Measurements from ENCODE around the gene EVI2A. TPM values are rescaled to one million over a fixed set of nuclear protein-coding genes. Genes with fewer than 3 reads are reported as not detected.
"Not testable (repeated sequence)": the region's sequence is repeated elsewhere in the genome, so short reads cannot be mapped to it uniquely, and the experiment has no call there.

EVI2A gene
- total RNA-seq, 2 experiments from 2014 or later = 37.8 to 38.4 TPM

DNA sequence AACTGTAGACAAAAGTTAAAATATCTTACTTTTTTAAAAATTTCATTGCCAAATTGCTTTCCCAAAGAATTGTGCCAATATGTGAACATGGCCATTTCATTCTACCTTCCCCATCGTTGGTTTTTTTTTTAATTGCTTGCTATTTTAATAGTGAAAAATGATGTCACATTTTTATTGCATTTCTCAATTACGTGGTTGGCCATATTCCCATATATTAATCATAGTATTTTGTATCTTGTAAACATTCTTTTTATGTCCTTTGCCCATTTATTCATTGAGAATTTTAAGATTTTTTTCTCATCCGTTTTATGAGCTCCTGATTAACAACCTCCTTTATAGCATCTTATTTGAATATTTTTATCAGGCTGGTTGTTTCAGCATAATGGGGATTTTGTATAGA is 31.6 kb downstream of the EVI2A start:
- CTCF ChIA-PET = interaction anchor here (0.9 kb wide), 1 partner anchor 31 kb away, joined by 3 read pairs; the partner anchor contains the start of gene EVI2A
- Histone ChIP-seq H3K4me3 (ENCODE audit: low read length) (no peak overlapping the region), H3K27ac (ENCODE audit: low read depth in 1 of 2, low read length in 2 of 2) (no peak overlapping the region), H3K36me3 (ENCODE audit: insufficient read depth, low read length) (no peaks in the 10 kb centered on the region), H3K27me3 (ENCODE audit: control insufficient read depth in 1 of 2, insufficient read depth in 2 of 2, low read length in 2 of 2) (no peaks in the 10 kb centered on the region), H3K4me1 (ENCODE audit: insufficient read depth, low read length) (no peaks in the 10 kb centered on the region), H3K9me3 (ENCODE audit: control insufficient read depth in 1 of 2, insufficient read depth in 1 of 2, low read length in 2 of 2) (no peaks in the 10 kb centered on the region)
- Mint-ChIP-seq H3K4me3 (no peak overlapping the region), H3K9me3 (no peaks in the 10 kb centered on the region), H3K27ac (no peak overlapping the region), H3K4me1 (ENCODE audit: low read depth) (peaks cover 39% of the 10 kb centered on the region), H3K36me3 (ENCODE audit: low read depth) (no peaks in the 10 kb centered on the region), H3K27me3 (no peaks in the 10 kb centered on the region)
- ATAC-seq (ENCODE audit: poor library complexity) (no peak), DNase-seq (no peak)
- intact Hi-C loops (cut with DNase I, micrococcal nuclease) = no loop called here
- TF ChIP-seq, protein P1, sequence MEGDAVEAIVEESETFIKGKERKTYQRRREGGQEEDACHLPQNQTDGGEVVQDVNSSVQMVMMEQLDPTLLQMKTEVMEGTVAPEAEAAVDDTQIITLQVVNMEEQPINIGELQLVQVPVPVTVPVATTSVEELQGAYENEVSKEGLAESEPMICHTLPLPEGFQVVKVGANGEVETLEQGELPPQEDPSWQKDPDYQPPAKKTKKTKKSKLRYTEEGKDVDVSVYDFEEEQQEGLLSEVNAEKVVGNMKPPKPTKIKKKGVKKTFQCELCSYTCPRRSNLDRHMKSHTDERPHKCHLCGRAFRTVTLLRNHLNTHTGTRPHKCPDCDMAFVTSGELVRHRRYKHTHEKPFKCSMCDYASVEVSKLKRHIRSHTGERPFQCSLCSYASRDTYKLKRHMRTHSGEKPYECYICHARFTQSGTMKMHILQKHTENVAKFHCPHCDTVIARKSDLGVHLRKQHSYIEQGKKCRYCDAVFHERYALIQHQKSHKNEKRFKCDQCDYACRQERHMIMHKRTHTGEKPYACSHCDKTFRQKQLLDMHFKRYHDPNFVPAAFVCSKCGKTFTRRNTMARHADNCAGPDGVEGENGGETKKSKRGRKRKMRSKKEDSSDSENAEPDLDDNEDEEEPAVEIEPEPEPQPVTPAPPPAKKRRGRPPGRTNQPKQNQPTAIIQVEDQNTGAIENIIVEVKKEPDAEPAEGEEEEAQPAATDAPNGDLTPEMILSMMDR (IDR thresholded peaks at IDR 0.05) = no peak
- POLR2A ChIA-PET = interaction anchor here (1.0 to 1.4 kb wide), 2 partner anchors 11 to 24 kb away, joined by 3 read pairs; partner anchors contain the start of gene EVI2B

DNA sequence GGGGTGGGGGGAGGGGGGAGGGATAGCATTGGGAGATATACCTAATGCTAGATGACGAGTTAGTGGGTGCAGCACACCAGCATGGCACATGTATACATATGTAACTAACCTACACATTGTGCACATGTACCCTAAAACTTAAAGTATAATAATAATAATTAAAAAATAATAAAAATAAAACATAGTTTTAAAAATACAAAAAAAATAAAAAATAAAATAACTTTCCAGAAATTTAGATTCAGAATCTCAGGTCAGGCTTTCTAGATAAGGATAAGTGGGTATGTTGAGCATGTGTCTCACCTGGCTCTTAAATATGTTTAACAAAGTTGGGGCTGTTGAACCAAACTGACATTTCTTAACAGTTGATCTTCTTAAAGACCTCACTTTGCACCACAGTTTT is 33.5 kb downstream of the EVI2A start:
- CTCF ChIA-PET = interaction anchor here (0.6 kb wide), 1 partner anchor 1480 kb away, joined by 3 read pairs; no protein-coding TSS in a partner anchor
- ATAC-seq (ENCODE audit: poor library complexity); H3K4me3 Mint-ChIP-seq; H3K9me3 ChIP-seq (ENCODE audit: control insufficient read depth in 1 of 2, insufficient read depth in 1 of 2, low read length in 2 of 2); H3K36me3 Mint-ChIP-seq (ENCODE audit: low read depth); H3K36me3 ChIP-seq (ENCODE audit: insufficient read depth, low read length); H3K27ac ChIP-seq (ENCODE audit: low read depth in 1 of 2, low read length in 2 of 2); POLR2A ChIA-PET; H3K4me3 ChIP-seq (ENCODE audit: low read length); H3K27me3 ChIP-seq (ENCODE audit: control insufficient read depth in 1 of 2, insufficient read depth in 2 of 2, low read length in 2 of 2); intact Hi-C loops (cut with DNase I, micrococcal nuclease); DNase-seq; H3K4me1 ChIP-seq (ENCODE audit: insufficient read depth, low read length); H3K27me3 Mint-ChIP-seq; H3K9me3 Mint-ChIP-seq; H3K27ac Mint-ChIP-seq: not testable (repeated sequence)
- H3K4me1 Mint-ChIP-seq (ENCODE audit: low read depth) = peaks cover 38% of the 10 kb centered on the region

DNA sequence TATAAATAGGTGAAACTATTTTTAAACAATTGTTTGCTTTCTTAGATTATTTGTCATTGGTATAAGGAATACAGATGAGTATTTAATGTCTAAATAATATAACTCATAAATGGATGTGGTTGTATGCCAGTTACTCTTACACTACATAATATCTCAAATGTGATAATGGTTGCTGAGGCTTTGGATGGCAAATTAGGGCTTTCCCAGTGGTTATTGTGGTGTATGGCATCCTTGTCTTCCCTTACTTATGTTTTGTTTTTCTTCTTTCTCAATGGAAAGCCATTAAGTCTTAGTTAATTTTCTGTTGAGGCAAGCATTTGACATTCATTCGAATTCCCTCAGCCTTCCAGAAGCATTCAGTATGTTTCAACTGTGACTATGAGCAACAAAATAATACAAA is 34.8 kb downstream of the EVI2A start:
- CTCF ChIA-PET = no interaction called here
- Histone ChIP-seq H3K4me3 (ENCODE audit: low read length) (no peak overlapping the region), H3K36me3 (ENCODE audit: insufficient read depth, low read length) (no peaks in the 10 kb centered on the region), H3K9me3 (ENCODE audit: control insufficient read depth in 1 of 2, insufficient read depth in 1 of 2, low read length in 2 of 2) (no peaks in the 10 kb centered on the region), H3K27me3 (ENCODE audit: control insufficient read depth in 1 of 2, insufficient read depth in 2 of 2, low read length in 2 of 2) (no peaks in the 10 kb centered on the region), H3K27ac (ENCODE audit: low read depth in 1 of 2, low read length in 2 of 2) (no peak overlapping the region), H3K4me1 (ENCODE audit: insufficient read depth, low read length) (no peaks in the 10 kb centered on the region)
- Mint-ChIP-seq H3K27ac (no peak overlapping the region), H3K4me1 (ENCODE audit: low read depth) (peaks cover 38% of the 10 kb centered on the region), H3K4me3 (no peak overlapping the region), H3K27me3 (no peaks in the 10 kb centered on the region), H3K36me3 (ENCODE audit: low read depth) (peaks cover 5% of the 10 kb centered on the region), H3K9me3 (no peaks in the 10 kb centered on the region)
- POLR2A ChIA-PET = no interaction called here
- no peak for DNase-seq
- no peak for ATAC-seq (ENCODE audit: poor library complexity)
- intact Hi-C loops (cut with DNase I, micrococcal nuclease) = no loop called here
- TF ChIP-seq, protein P1 (IDR thresholded peaks at IDR 0.05) = no peak

DNA sequence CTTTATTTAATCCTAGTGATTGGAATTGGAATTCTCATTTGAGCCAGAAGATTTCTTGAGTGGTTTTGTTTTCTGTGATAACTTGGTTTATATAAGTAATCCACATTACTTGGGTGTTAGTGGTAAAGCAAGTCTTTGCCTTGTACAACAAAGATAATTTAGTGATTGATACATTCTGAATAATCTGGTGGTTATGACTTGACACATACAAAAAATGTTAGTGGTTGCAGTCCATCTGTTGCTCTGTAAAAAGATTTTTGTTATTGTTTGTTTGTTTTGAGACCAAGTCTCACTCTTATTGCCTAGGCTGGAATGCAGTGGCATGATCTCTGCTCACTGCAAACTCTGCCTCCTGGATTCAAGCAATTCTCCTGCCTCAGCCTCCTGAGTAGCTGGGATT is 37.6 kb downstream of the EVI2A start:
- no peaks in the 10 kb centered on the region for H3K9me3 Mint-ChIP-seq
- no peak overlapping the region for H3K27ac Mint-ChIP-seq
- Histone ChIP-seq H3K4me3 (ENCODE audit: low read length) (no peak overlapping the region), H3K27ac (ENCODE audit: low read depth in 1 of 2, low read length in 2 of 2) (no peak overlapping the region), H3K4me1 (ENCODE audit: insufficient read depth, low read length) (no peaks in the 10 kb centered on the region), H3K36me3 (ENCODE audit: insufficient read depth, low read length) (no peaks in the 10 kb centered on the region), H3K27me3 (ENCODE audit: control insufficient read depth in 1 of 2, insufficient read depth in 2 of 2, low read length in 2 of 2) (no peaks in the 10 kb centered on the region), H3K9me3 (ENCODE audit: control insufficient read depth in 1 of 2, insufficient read depth in 1 of 2, low read length in 2 of 2) (no peaks in the 10 kb centered on the region)
- intact Hi-C loops (cut with DNase I, micrococcal nuclease) = no loop called here
- CTCF ChIA-PET = no interaction called here
- peaks cover 23% of the 10 kb centered on the region for H3K4me1 Mint-ChIP-seq (ENCODE audit: low read depth)
- DNase-seq = no peak
- TF ChIP-seq, protein P1 (IDR thresholded peaks at IDR 0.05) = no peak
- POLR2A ChIA-PET = no interaction called here
- ATAC-seq (ENCODE audit: poor library complexity) = no peak
- no peak overlapping the region for H3K4me3 Mint-ChIP-seq
- peaks cover 5% of the 10 kb centered on the region for H3K36me3 Mint-ChIP-seq (ENCODE audit: low read depth)
- no peaks in the 10 kb centered on the region for H3K27me3 Mint-ChIP-seq

All from CD4-positive, alpha-beta T cell (primary cell).